ENCODE data around the gene P2RX1. TPM values are rescaled to one million over a fixed set of nuclear protein-coding genes. Genes with fewer than 3 reads are reported as not detected.

The P2RX1 gene
- total and polyA plus RNA-seq, 2 donors (not counting 1 experiment from before 2014, with no cell fraction given), result 25.7 to 84.7 TPM

- 30% methylated on average over 16 of the region's 17 CpGs for WGBS (ENCODE audit: insufficient coverage)
- Mint-ChIP-seq H3K4me3 (peak overlapping the region; percentile 90), H3K27me3 (no peaks in the 10 kb centered on the region), H3K4me1 (peaks cover 80% of the 10 kb centered on the region), H3K9me3 (ENCODE audit: insufficient read depth) (no peaks in the 10 kb centered on the region), H3K27ac (peak overlapping the region; percentile 98)
- DNase-seq (peak; percentile 93), ATAC-seq (ENCODE audit: low read depth) (peak; percentile 57)
- Histone ChIP-seq H3K36me3 (replicated peaks in 1 of 2; ENCODE audit: control extremely low read depth in 1 of 2, control insufficient read depth in 1 of 2, extremely low read depth in 1 of 2, insufficient read depth in 2 of 2, low read length in 1 of 2) (no peaks in the 10 kb centered on the region), H3K4me3 (ENCODE audit: control extremely low read depth in 1 of 5, extremely low read depth in 1 of 5, insufficient read depth in 1 of 5, low read depth in 2 of 5, low read length in 4 of 5) (peak overlapping the region; percentile 48 to 72 (median 57)), H3K4me2 (replicated peaks; ENCODE audit: low read depth, low read length, poor library complexity, severe bottlenecking) (peak overlapping the region; percentile 97), H2AFZ (ENCODE audit: insufficient read depth, low read depth, low read length, poor library complexity, severe bottlenecking) (peak overlapping the region; percentile 9), H3K27me3 (replicated peaks in 1 of 4; ENCODE audit: control extremely low read depth in 1 of 4, control insufficient read depth in 3 of 4, insufficient read depth in 4 of 4, low read length in 3 of 4) (no peaks in the 10 kb centered on the region), H3K9me3 (ENCODE audit: control extremely low read depth in 1 of 3, control insufficient read depth in 2 of 3, insufficient read depth in 1 of 3, low read length in 2 of 3) (peaks cover 0 to 16% (median 0%) of the 10 kb centered on the region in 3 donors), H3K27ac (ENCODE audit: low read length in 2 of 2) (peak overlapping the region; percentile 100), H4K20me1 (ENCODE audit: control insufficient read depth, insufficient read depth, low read length, poor library complexity, severe bottlenecking) (no peaks in the 10 kb centered on the region), H3K4me1 (ENCODE audit: control insufficient read depth in 2 of 2, insufficient read depth in 2 of 2, low read length in 2 of 2) (peaks cover 72 to 92% of the 10 kb centered on the region in 2 donors), H3K9ac (ENCODE audit: low read length) (peak overlapping the region; percentile 91), H3K79me2 (ENCODE audit: control insufficient read depth, insufficient read depth, low read length) (peaks cover 73% of the 10 kb centered on the region)
- intact Hi-C loops (cut with micrococcal nuclease), result loop anchor here (1.0 to 10.0 kb wide), 8 partner anchors 20 to 359 kb away; partner anchors contain the start of genes CAMKK1, NCBP3 and TRPV3
- POLR2A ChIA-PET, result interaction anchor here (0.5 to 4.7 kb wide), 20 partner anchors 9 to 230 kb away, joined by 3 to 64 read pairs (median 3); partner anchors contain the start of genes ATP2A3 and CAMKK1
- CTCF ChIA-PET, result interaction anchor here (0.6 to 7.5 kb wide), 42 partner anchors 9 to 1084 kb away, joined by 3 to 157 read pairs (median 4); partner anchors contain the start of genes ATP2A3, CAMKK1 and NCBP3
- no peak for TF ChIP-seq EZH2 (IDR thresholded peaks at IDR 0.05; ENCODE audit: borderline replicate concordance, insufficient read depth, low read depth, low read length, poor library complexity, severe bottlenecking)
- TF ChIP-seq CTCF (IDR thresholded peaks at IDR 0.05), result peak; percentile 97
These were observed 2.5 kb downstream of the P2RX1 start for GRCh38 chr17:3913531-3914311.
